KMS-11 (cell line): ENCODE results near the gene DLK1.

Experiments used
- H2AFZ ChIP-seq: fragments of 200-600 bp; sonication (generic); 2 replicates; pipeline ENCODE4 v1.6.1; 2016; ENCODE audit warnings: antibody characterized with exemption, mixed run types, low read depth
- H3K27ac ChIP-seq: fragments of 200-600 bp; sonication (generic); 2 replicates; pipeline ENCODE4 v1.6.1; 2016; ENCODE audit warnings: mild to moderate bottlenecking, mixed run types
- H3K27me3 ChIP-seq: fragments of 200-600 bp; sonication (generic); 2 replicates; pipeline ENCODE4 v1.6.1; 2017; ENCODE audit warnings: mild to moderate bottlenecking, low read depth, mixed run types, moderate library complexity; ENCODE audit not compliant: insufficient read depth
- H3K36me3 ChIP-seq: fragments of 200-600 bp; sonication (generic); 2 replicates; pipeline ENCODE4 v1.6.1; 2017; ENCODE audit warnings: mild to moderate bottlenecking, mixed run types; ENCODE audit not compliant: insufficient read depth
- H3K4me1 ChIP-seq: fragments of 200-600 bp; sonication (generic); 2 replicates; pipeline ENCODE4 v1.6.1; 2016; ENCODE audit warnings: mild to moderate bottlenecking, low read depth, mixed run types; ENCODE audit not compliant: poor library complexity, severe bottlenecking
- H3K4me2 ChIP-seq: fragments of 200-600 bp; sonication (generic); 2 replicates; pipeline ENCODE4 v1.7.0; 2016; ENCODE audit warnings: mild to moderate bottlenecking, mixed run types
- H3K4me3 ChIP-seq: fragments of 200-600 bp; sonication (generic); IDR thresholded peaks from 2 replicates; pipeline ENCODE4 v1.6.1; 2017; ENCODE audit warnings: low read depth, low read length, mixed read lengths; ENCODE audit not compliant: insufficient read depth
- H3K79me2 ChIP-seq: fragments of 200-600 bp; sonication (generic); 2 replicates; pipeline ENCODE4 v1.6.1; 2016; ENCODE audit warnings: low read depth, mixed run types; ENCODE audit not compliant: insufficient read depth
- H3K9ac ChIP-seq: fragments of 200-600 bp; sonication (generic); 2 replicates; pipeline ENCODE4 v1.6.1; 2016; ENCODE audit warnings: mild to moderate bottlenecking, mixed run types
- H4K20me1 ChIP-seq: fragments of 200-600 bp; sonication (generic); 2 replicates; pipeline ENCODE4 v1.6.1; 2016; ENCODE audit warnings: mild to moderate bottlenecking, mixed run types; ENCODE audit not compliant: insufficient read depth
- CTCF ChIP-seq: fragments of 200-600 bp; sonication (generic); conservative IDR thresholded peaks from 2 replicates; pipeline ENCODE4 v1.6.1; 2017; ENCODE audit warnings: low read depth, mild to moderate bottlenecking, antibody characterized with exemption, low read length, moderate library complexity, mixed read lengths

The DLK1 gene

GRCh38 chr14:100774164-100774537 lies 47.5 kb downstream of the DLK1 start:
- H3K4me3 ChIP-seq: no peak overlapping the region
- H3K27ac ChIP-seq: no peak overlapping the region
- no peak for TF ChIP-seq CTCF
- no peak overlapping the region for H2AFZ ChIP-seq
- H4K20me1 ChIP-seq: no peaks in the 10 kb centered on the region
- H3K4me1 ChIP-seq: no peaks in the 10 kb centered on the region
- no peak overlapping the region for H3K4me2 ChIP-seq
- H3K36me3 ChIP-seq: no peaks in the 10 kb centered on the region
- no peaks in the 10 kb centered on the region for H3K79me2 ChIP-seq
- no peak overlapping the region for H3K9ac ChIP-seq
- peaks cover 52% of the 10 kb centered on the region; the same call in 1 of the 2 replicates for H3K27me3 ChIP-seq

- peaks cover 54% of the 10 kb centered on the region; the same call in 1 of the 2 replicates for H3K27me3 ChIP-seq
- H3K27ac ChIP-seq: no peak overlapping the region
- no peaks in the 10 kb centered on the region for H3K36me3 ChIP-seq
- no peaks in the 10 kb centered on the region for H4K20me1 ChIP-seq
- no peak for TF ChIP-seq CTCF
- no peak overlapping the region for H3K4me2 ChIP-seq
- H3K4me3 ChIP-seq: no peak overlapping the region
- no peaks in the 10 kb centered on the region for H3K79me2 ChIP-seq
- no peak overlapping the region for H3K9ac ChIP-seq
- H2AFZ ChIP-seq: no peak overlapping the region
- no peaks in the 10 kb centered on the region for H3K4me1 ChIP-seq
Observed at GRCh38 chr14:100775351-100775830, 48.7 kb downstream of the DLK1 start.

GRCh38 chr14:100775831-100776591 lies 49.3 kb downstream of the DLK1 start:
- TF ChIP-seq CTCF: no peak
- H3K4me2 ChIP-seq: no peak overlapping the region
- H4K20me1 ChIP-seq: no peaks in the 10 kb centered on the region
- H3K27ac ChIP-seq: no peak overlapping the region
- H3K4me1 ChIP-seq: no peaks in the 10 kb centered on the region
- no peak overlapping the region for H3K4me3 ChIP-seq
- no peaks in the 10 kb centered on the region for H3K79me2 ChIP-seq
- H2AFZ ChIP-seq: no peak overlapping the region
- no peaks in the 10 kb centered on the region for H3K36me3 ChIP-seq
- peaks cover 58% of the 10 kb centered on the region; the same call in 1 of the 2 replicates for H3K27me3 ChIP-seq
- H3K9ac ChIP-seq: no peak overlapping the region

- no peak overlapping the region for H3K4me3 ChIP-seq
- H3K4me1 ChIP-seq: no peaks in the 10 kb centered on the region
- H3K27me3 ChIP-seq: peaks cover 54% of the 10 kb centered on the region; the same call in 1 of the 2 replicates
- H3K79me2 ChIP-seq: no peaks in the 10 kb centered on the region
- no peak overlapping the region for H3K27ac ChIP-seq
- no peak overlapping the region for H3K9ac ChIP-seq
- H4K20me1 ChIP-seq: no peaks in the 10 kb centered on the region
- no peaks in the 10 kb centered on the region for H3K36me3 ChIP-seq
- H2AFZ ChIP-seq: no peak overlapping the region
- no peak overlapping the region for H3K4me2 ChIP-seq
- TF ChIP-seq CTCF: no peak
Observed at GRCh38 chr14:100776681-100777365, 50.1 kb downstream of the DLK1 start.
